H1 (cell line): ENCODE results near the gene NUTM1. TPM values are rescaled to one million over a fixed set of nuclear protein-coding genes. Genes with fewer than 3 reads are reported as not detected.

Source experiments
- JUN ChIP-seq: IDR thresholded peaks from 2 replicates; pipeline ENCODE4 v1.6.1; 2011; ENCODE audit warnings: low read depth, mild to moderate bottlenecking, improper control_type of control experiment, low read length
- SIN3A ChIP-seq, 2 experiments: IDR thresholded peaks in 1 of 2; conservative IDR thresholded peaks in 1 of 2; 2 replicates each; pipeline ENCODE4 v1.6.1; 2011 to 2012; ENCODE audit warnings: low read length in 2 of 2, improper control_type of control experiment in 1 of 2, low read depth in 1 of 2, mild to moderate bottlenecking in 1 of 2
- TEAD4 ChIP-seq: IDR thresholded peaks from 2 replicates; pipeline ENCODE4 v1.6.1; 2012; ENCODE audit warnings: low read depth, low read length, inconsistent platforms, mixed read lengths
- USF2 ChIP-seq: IDR thresholded peaks from 2 replicates; pipeline ENCODE4 v1.6.1; 2011; ENCODE audit warnings: low read length, improper control_type of control experiment
- YY1 ChIP-seq: IDR thresholded peaks from 2 replicates; pipeline ENCODE4 v1.6.1; 2011; ENCODE audit warnings: low read depth, mild to moderate bottlenecking, low read length
- polyA plus RNA-seq, 7 experiments: library from polyadenylated mRNA; depleted of rRNA in 3 of 7; stranded (reverse) in 5 of 7; unstranded in 2 of 7; fragments of >200 nt in 5 of 7; fragments of 200-250 nt in 2 of 7; gene quantifications; 1 replicate in 5 of 7; 2 replicates in 1 of 7; 4 replicates in 1 of 7; pipeline versions ENCODE4 v1.2.1 to v1.2.3, GENCODE V29; 2011 to 2013; ENCODE audit warnings: missing spikeins in 2 of 7, mixed read lengths in 2 of 7
- total RNA-seq: library from RNA; stranded (reverse); fragmentation: NEBNext Ultra II Directional; extraction: Animal tissue kit (Norgen Biotek cat#: 25700); gene quantifications from 2 replicates; pipeline ENCODE4 v1.2.1, GENCODE V29; 2021

NUTM1 gene
- total and polyA plus RNA-seq, 2 of the 8 experiments (the other 6 are each of a cell fraction or from before 2014, with no cell fraction given), result 0.39 to 0.60 TPM

GRCh38 chr15:34335176-34336032 is 7.7 kb upstream of the NUTM1 start (continued):
- no peak for TF ChIP-seq YY1
- TF ChIP-seq USF2, result no peak
- TF ChIP-seq TEAD4, result no peak
- no peak for TF ChIP-seq JUN
- TF ChIP-seq SIN3A (conservative IDR thresholded peaks at IDR 0.05 in 1 of 2, IDR thresholded peaks at IDR 0.05 in 1 of 2; ENCODE audit: low read depth in 1 of 2, low read length in 2 of 2), result no peak
